HUES64 (cell line): Measurements from ENCODE around the gene FAXC.
"Not testable (repeated sequence)": the region's sequence is repeated elsewhere in the genome, so short reads cannot be mapped to it uniquely, and the experiment has no call there.

Source experiments
- H3K27ac ChIP-seq: 2 replicates; pipeline ENCODE4 v1.7.0; 2013; ENCODE audit warnings: low read depth, low read length, inconsistent platforms
- H3K27me3 ChIP-seq: 2 replicates; pipeline ENCODE4 v1.6.1; 2013; ENCODE audit warnings: mild to moderate bottlenecking, low read length; ENCODE audit not compliant: insufficient read depth
- H3K36me3 ChIP-seq: 2 replicates; pipeline ENCODE4 v1.6.1; 2013; ENCODE audit warnings: mild to moderate bottlenecking, low read length; ENCODE audit not compliant: insufficient read depth
- H3K4me1 ChIP-seq: 2 replicates; pipeline ENCODE4 v1.6.1; 2013; ENCODE audit warnings: mild to moderate bottlenecking, low read length, moderate library complexity; ENCODE audit not compliant: insufficient read depth
- H3K4me3 ChIP-seq: 2 replicates; pipeline ENCODE4 v1.5.1; 2013; ENCODE audit warnings: mild to moderate bottlenecking, low read length, moderate library complexity
- H3K9ac ChIP-seq: 2 replicates; pipeline ENCODE4 v1.6.1; 2013; ENCODE audit warnings: mild to moderate bottlenecking, low read depth, low read length
- H3K9me3 ChIP-seq: 2 replicates; pipeline ENCODE4 v1.6.1; 2013; ENCODE audit warnings: low read depth, low read length; ENCODE audit not compliant: insufficient read depth
- WGBS: fragments of 150-250, 120-280 bp; methylation state at CpG from one replicate; pipeline ENCODE4 v1.1.7; 2013; ENCODE audit warnings: missing lambda C conversion rate; 5-methylcytosine and 5-hydroxymethylcytosine counted together

The FAXC gene

GRCh38 chr6:99341862-99342455, 7.5 kb downstream of the FAXC start:
- Histone ChIP-seq H3K9ac (no peak overlapping the region), H3K4me3 (no peak overlapping the region), H3K27ac (no peak overlapping the region), H3K27me3 (no peaks in the 10 kb centered on the region), H3K9me3 (no peaks in the 10 kb centered on the region), H3K4me1 (peaks cover 14% of the 10 kb centered on the region), H3K36me3 (0 out of 2 replicates have a peak, but pooled peaks cover 2% of the 10 kb centered on the region)
- 91% methylated on average over 5 of the region's 5 CpGs for WGBS

DNA sequence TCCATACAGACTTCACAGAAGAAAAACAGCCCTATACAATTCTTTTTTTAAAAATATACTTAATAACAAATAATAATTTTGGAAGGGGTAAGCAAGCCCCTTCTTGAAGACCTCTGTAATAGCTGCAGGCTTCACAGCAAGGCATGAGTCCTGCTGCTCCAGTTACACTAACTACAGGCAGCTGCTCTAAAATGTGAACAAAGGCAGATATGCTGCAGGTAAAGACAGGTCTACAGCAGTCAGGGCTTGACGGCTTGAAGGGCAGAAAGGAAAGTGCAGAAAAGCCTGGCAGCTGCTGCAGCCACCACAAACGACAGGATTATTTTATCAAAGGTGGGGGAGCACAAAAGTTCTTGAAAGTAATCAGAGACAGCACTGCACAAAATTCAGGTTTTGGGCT, 11.3 kb downstream of the FAXC start:
- no peaks in the 10 kb centered on the region for H3K9me3 ChIP-seq

GRCh38 chr6:99335298-99335697, 14.2 kb downstream of the FAXC start:
- H3K27ac ChIP-seq, result peak overlapping the region; percentile 61; the same call in 1 of the 2 replicates
- WGBS, result 81% methylated on average over 6 of the region's 6 CpGs

More for the DNA sequence above, 11.3 kb downstream of the FAXC start:
- Histone ChIP-seq H3K4me3 (no peak overlapping the region), H3K9ac (no peak overlapping the region), H3K27ac (no peak overlapping the region), H3K36me3 (0 out of 2 replicates have a peak, but pooled peaks cover 2% of the 10 kb centered on the region), H3K27me3 (no peaks in the 10 kb centered on the region), H3K4me1 (peaks cover 9% of the 10 kb centered on the region; the same call in 1 of the 2 replicates)
- 80% methylated on average over 2 of the region's 2 CpGs for WGBS

DNA sequence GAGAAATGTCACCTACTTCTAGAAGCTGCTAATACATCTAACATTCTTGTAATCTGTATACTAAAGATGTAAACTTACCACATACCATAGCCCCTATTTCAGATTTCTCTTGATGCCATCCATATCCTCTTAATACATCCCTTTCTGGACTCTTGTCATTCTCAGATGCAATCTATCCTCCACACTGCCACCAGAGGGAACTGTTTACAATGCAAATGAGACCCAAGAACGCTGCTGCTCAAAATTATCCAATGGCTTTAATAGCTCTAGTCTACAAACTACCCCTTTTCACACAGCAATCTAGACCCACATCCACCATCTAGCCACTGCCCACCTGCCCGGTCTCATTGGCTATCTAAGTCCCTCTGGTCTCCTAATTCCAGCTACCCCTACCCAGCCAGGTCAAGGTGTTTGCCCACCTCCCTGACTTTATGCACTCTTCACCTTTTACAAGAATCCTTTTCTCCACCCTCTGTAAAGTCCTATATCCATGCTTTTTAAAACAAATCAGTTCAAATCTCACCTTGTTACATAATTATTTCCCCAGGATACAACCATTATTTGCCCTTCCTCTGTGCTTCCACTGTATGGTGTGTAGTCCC, 14.8 kb downstream of the FAXC start:
- peak overlapping the region; percentile 28; the same call in 1 of the 2 replicates for H3K9ac ChIP-seq
- H3K4me3 ChIP-seq, result no peak overlapping the region
- peaks cover 9% of the 10 kb centered on the region; the same call in 1 of the 2 replicates for H3K4me1 ChIP-seq
- H3K27ac ChIP-seq, result peak overlapping the region; percentile 46; the same call in 1 of the 2 replicates
- WGBS, result 51% methylated on average over 2 of the region's 2 CpGs
- H3K27me3 ChIP-seq, result no peaks in the 10 kb centered on the region
- H3K36me3 ChIP-seq, result 0 out of 2 replicates have a peak, but pooled peaks cover 8% of the 10 kb centered on the region
- no peaks in the 10 kb centered on the region for H3K9me3 ChIP-seq

More at GRCh38 chr6:99335298-99335697, 14.2 kb downstream of the FAXC start:
- not testable (repeated sequence) for H3K9me3 ChIP-seq, H3K4me1 ChIP-seq, H3K36me3 ChIP-seq, H3K27me3 ChIP-seq, H3K4me3 ChIP-seq
- peak overlapping the region; percentile 28; the same call in 1 of the 2 replicates for H3K9ac ChIP-seq

DNA sequence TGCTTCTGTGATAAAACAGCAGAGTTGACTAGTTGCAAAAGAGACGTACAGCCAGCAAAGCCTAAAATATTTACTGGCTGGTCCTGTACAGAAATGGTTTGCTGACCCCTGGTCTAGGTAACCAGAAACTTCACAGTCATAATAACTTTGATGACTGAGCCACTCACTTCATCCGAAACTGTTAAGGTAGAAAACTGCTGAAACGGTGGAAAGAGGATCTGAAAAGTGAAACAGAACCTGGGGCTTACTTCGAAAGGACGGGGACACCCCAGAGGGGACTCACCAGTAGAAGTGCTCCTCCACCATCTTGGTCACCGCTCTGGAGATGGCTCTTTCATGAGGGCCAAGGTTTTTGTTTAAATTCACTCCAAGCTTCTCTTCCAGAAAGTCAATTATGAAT, 16.4 kb downstream of the FAXC start:
- no peak overlapping the region for H3K27ac ChIP-seq

GRCh38 chr6:99331531-99331930, 17.9 kb downstream of the FAXC start:
- Histone ChIP-seq H3K9ac (no peak overlapping the region), H3K9me3 (no peaks in the 10 kb centered on the region), H3K4me3 (no peak overlapping the region), H3K27me3 (no peaks in the 10 kb centered on the region), H3K4me1 (peaks cover 9% of the 10 kb centered on the region; the same call in 1 of the 2 replicates), H3K36me3 (peaks cover 8% of the 10 kb centered on the region; the same call in 1 of the 2 replicates), H3K27ac (no peak overlapping the region)
- 90% methylated on average over 3 of the region's 3 CpGs for WGBS

More for the DNA sequence above, 16.4 kb downstream of the FAXC start:
- H3K4me1 ChIP-seq, result peaks cover 9% of the 10 kb centered on the region; the same call in 1 of the 2 replicates
- no peak overlapping the region for H3K4me3 ChIP-seq
- peaks cover 8% of the 10 kb centered on the region; the same call in 1 of the 2 replicates for H3K36me3 ChIP-seq
- no peaks in the 10 kb centered on the region for H3K27me3 ChIP-seq
- 94% methylated on average over 6 of the region's 6 CpGs for WGBS
- H3K9me3 ChIP-seq, result no peaks in the 10 kb centered on the region
- no peak overlapping the region for H3K9ac ChIP-seq

GRCh38 chr6:99330159-99330558, 19.3 kb downstream of the FAXC start:
- 44% methylated on average over 2 of the region's 2 CpGs for WGBS
- H3K9ac ChIP-seq, result no peak overlapping the region
- H3K4me3 ChIP-seq, result no peak overlapping the region
- peaks cover 6% of the 10 kb centered on the region; the same call in 1 of the 2 replicates for H3K4me1 ChIP-seq
- peaks cover 13% of the 10 kb centered on the region for H3K36me3 ChIP-seq
- H3K27me3 ChIP-seq, result no peaks in the 10 kb centered on the region
- H3K9me3 ChIP-seq, result no peaks in the 10 kb centered on the region
- no peak overlapping the region for H3K27ac ChIP-seq

GRCh38 chr6:99324996-99325395, 24.5 kb downstream of the FAXC start:
- H3K9me3 ChIP-seq, result no peaks in the 10 kb centered on the region
- peaks cover 25% of the 10 kb centered on the region for H3K36me3 ChIP-seq
- H3K4me3 ChIP-seq, result no peak overlapping the region
- no peaks in the 10 kb centered on the region for H3K27me3 ChIP-seq
- no peak overlapping the region for H3K27ac ChIP-seq
- H3K9ac ChIP-seq, result no peak overlapping the region
- H3K4me1 ChIP-seq, result no peaks in the 10 kb centered on the region

- H3K27ac ChIP-seq, result no peak overlapping the region
- no peak overlapping the region for H3K4me3 ChIP-seq
- 87% methylated on average over 3 of the region's 3 CpGs for WGBS
- 0 out of 2 replicates have a peak, but pooled peaks cover 5% of the 10 kb centered on the region for H3K4me1 ChIP-seq
- H3K9ac ChIP-seq, result no peak overlapping the region
- H3K27me3 ChIP-seq, result no peaks in the 10 kb centered on the region
- no peaks in the 10 kb centered on the region for H3K9me3 ChIP-seq
- H3K36me3 ChIP-seq, result peaks cover 16% of the 10 kb centered on the region
Observed at GRCh38 chr6:99318566-99318965, 30.9 kb downstream of the FAXC start.

GRCh38 chr6:99312354-99312753, 37.1 kb downstream of the FAXC start:
- Histone ChIP-seq H3K9ac (no peak overlapping the region), H3K4me1 (peaks cover 10% of the 10 kb centered on the region), H3K27ac (no peak overlapping the region), H3K27me3 (no peaks in the 10 kb centered on the region), H3K4me3 (no peak overlapping the region), H3K36me3 (peaks cover 3% of the 10 kb centered on the region; the same call in 1 of the 2 replicates), H3K9me3 (no peaks in the 10 kb centered on the region)
- WGBS, result no CpG with 5 or more reads among the region's 2 CpGs

- H3K9ac ChIP-seq, result no peak overlapping the region
- WGBS, result 100% methylated on average over 1 of the region's 1 CpG
- H3K9me3 ChIP-seq, result no peaks in the 10 kb centered on the region
- H3K4me1 ChIP-seq, result peaks cover 6% of the 10 kb centered on the region
- peaks cover 3% of the 10 kb centered on the region; the same call in 1 of the 2 replicates for H3K36me3 ChIP-seq
- no peak overlapping the region for H3K27ac ChIP-seq
- no peaks in the 10 kb centered on the region for H3K27me3 ChIP-seq
- no peak overlapping the region for H3K4me3 ChIP-seq
Observed at GRCh38 chr6:99310553-99310952, 38.9 kb downstream of the FAXC start.
